Frontal cortex (tissue), 4 donors: ENCODE results near the gene PHYHIPL. TPM values are rescaled to one million over a fixed set of nuclear protein-coding genes. Genes with fewer than 3 reads are reported as not detected.
"Not testable (repeated sequence)": the region's sequence is repeated elsewhere in the genome, so short reads cannot be mapped to it uniquely, and the experiment has no call there.

Experiments used
- DNase-seq, 2 donors: peaks; one replicate each; pipeline ENCODE4 v3.0.0; 2012; ENCODE audit warnings: low spot score in 2 of 2
- FAIRE-seq: peaks from 2 replicates; lab custom pipeline; 2012; peaks lifted over from hg19 to GRCh38; lab: Jason Lieb, UNC
- total RNA-seq: library from RNA; depleted of rRNA; stranded (reverse); fragments of >200 nt; gene quantifications from one replicate; pipeline ENCODE4 v1.2.3, GENCODE V29; 2014
- donor health status: control.
- donor health status: control.
- donor health status: control.

The PHYHIPL gene
- total RNA-seq, 1 donor from 2014 or later: 17.1 TPM

DNA sequence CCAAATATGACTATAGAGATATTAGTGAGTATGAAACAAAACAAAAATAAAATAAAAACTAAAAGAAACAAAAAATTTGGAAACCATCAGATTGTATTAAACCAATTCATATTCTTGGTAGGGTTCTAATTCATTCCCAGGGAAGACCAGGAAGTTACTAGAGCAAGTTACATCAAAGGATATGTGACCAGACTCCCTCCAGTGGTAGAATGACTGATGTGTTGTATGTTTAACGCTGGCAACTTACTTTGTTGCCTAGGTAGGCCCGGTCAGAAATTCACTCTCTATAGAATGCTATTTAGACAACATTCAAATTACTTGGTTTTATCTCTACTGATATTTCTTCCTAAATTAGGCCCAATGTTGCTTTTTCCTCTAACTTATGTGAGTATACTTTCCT, 5.2 kb downstream of the PHYHIPL start:
- FAIRE-seq (peak; percentile 95), DNase-seq (peak in 1 of 2 donors; percentile 27)

- FAIRE-seq (peak; percentile 79), DNase-seq (no peak)
Measured at GRCh38 chr10:59190332-59190731, 13.9 kb downstream of the PHYHIPL start.

DNA sequence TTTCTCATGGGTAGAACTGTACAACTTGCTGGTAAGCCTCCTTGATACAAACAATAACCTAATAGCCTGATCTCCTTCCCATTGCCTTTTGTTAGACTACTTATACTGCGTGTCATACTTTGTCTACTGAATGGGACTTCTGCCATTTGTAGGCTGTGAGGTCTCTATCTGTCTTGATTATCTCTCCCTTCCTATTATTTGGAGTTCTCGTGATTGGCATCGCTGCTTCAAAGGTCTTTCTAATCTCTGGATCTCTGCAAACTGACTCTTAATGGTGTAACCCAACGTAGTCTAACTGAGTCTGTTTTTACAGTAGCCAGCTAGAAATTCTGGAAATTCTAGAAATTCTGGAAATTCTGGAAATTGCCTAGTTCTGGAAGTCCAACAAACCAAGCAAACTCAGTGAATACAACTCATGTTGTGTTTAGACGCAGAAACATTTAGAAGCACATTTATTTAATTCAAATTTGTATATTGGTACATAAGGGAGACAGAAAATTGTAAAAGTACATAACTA, 29.8 kb downstream of the PHYHIPL start:
- FAIRE-seq: no peak
- DNase-seq: no peak

DNA sequence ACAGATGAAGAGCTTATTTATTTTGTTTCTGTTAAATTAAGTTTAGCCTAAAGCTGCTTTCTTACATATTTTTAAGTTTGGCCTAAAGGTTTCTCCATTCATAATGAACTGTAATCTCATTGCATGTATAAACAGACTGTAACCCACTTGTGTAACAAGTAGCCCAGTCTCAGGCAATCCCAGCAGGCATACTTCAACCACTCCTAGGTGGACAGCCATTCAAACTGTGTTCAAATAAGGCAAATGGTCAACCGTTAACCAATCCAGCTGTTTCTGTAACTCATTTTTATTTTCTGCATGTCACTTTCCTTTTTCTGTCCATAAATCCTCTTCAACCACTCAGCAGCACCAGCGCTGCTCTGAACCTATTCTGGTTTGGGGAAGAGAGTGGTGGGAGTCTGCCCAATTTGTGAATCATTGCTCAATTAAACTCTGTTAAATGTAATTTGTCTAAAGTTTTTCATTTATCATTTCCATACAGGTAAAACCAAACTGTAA, 35.9 kb downstream of the PHYHIPL start:
- DNase-seq: no peak
- FAIRE-seq: no peak

DNA sequence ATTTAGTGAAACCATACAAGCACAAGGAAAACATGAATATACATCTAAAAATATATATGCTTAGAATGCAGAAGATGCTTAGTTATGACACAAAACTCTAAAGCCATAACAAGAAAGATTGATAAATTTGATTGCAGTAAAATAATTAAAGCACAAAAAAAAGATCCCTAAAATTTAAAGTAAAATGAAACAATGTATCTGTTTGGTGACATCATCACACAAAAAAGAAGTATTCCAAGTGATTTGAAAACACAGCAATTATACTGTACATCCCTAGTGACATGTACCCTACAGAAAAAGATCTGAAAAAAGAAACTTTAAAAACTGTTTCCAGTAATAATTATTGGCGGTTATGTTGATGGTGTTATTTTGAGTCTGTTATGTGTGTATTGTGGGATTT, 37.7 kb downstream of the PHYHIPL start:
- peak; percentile 58 for FAIRE-seq
- DNase-seq: no peak

GRCh38 chr10:59216178-59216869, 39.9 kb downstream of the PHYHIPL start:
- DNase-seq: no peak
- no peak for FAIRE-seq

- DNase-seq: no peak
- no peak for FAIRE-seq
Measured at GRCh38 chr10:59222788-59223187, 46.3 kb downstream of the PHYHIPL start.

GRCh38 chr10:59223597-59223996, 47.2 kb downstream of the PHYHIPL start:
- FAIRE-seq, DNase-seq: not testable (repeated sequence)

DNA sequence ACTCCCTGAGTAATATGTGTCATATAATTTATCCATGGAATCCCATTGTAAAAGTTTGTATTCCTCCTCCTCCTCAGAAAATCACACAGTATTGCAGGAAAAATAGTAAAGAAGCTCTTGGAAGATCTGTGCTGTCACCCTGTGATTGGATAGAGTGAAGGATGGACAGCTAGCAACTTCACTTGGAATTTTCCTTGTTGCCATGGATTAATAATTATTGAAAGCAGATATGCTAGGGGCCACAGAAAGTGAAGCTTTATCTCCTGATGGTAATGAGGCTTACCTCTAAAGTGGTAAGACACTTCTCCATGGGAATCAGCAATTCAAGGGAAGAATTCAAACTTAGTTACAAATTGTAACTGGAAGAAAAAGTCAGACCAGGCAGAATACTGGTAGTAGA, 48.8 kb downstream of the PHYHIPL start:
- FAIRE-seq: no peak

DNA sequence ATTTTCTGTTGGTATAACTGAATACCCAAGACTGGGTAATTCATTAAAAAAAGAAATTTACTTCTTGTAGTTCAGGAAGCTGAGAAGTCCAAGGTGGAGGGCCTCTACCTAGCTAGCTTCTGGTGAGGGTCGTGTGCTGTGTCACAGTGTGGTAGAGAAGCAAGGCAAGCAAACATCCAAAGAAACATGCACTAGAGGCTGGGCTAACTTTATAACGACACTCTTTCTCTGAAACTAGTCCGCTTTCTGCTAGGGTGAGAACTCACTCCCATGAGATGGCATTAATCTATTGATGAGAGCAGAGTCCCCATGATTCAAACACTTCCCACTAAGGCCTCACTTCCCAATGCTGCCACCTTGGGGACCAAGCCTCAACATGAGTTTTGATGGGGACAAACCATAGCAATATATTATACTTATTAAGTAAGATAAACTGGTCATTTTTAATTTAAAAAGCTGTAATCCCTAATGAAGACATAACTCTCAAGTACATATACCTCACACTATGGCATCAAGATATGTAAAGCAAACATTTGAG, 50.8 kb downstream of the PHYHIPL start:
- DNase-seq (no peak), FAIRE-seq (no peak)

More for the DNA sequence above, 48.8 kb downstream of the PHYHIPL start:
- DNase-seq: no peak

GRCh38 chr10:59229441-59229840, 53.0 kb downstream of the PHYHIPL start:
- FAIRE-seq: no peak
- no peak for DNase-seq

- DNase-seq: no peak
- FAIRE-seq: no peak
Measured at GRCh38 chr10:59234194-59234593, 57.8 kb downstream of the PHYHIPL start.

DNA sequence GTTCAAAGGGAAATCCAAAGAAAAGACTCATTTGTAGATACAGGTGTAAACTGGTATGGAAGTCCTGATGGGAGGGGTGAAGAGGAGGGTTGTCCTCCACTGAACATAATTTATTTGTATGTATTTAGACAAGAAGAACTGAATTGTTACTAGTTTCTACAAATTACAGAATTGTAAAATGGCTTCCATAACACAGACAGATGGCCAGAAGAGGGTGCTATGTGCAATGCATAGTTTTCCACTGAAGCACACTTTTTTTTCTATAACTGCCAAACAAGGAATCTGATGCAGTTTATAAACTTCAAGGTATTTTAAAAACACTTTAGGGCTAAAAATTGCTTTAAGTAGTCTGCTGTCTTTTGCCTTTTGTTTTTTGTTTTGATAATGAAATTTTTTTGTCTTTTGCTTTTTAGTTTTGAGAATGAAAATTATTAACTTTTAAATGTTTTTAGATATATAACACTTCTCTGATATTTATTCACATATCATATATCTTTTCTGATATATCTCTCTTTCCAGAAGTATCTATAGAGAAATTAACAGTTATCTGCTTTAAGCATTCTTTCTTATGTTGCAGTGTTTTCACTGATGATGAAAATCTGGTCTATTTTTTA, 58.5 kb downstream of the PHYHIPL start:
- DNase-seq (no peak), FAIRE-seq (peak; percentile 86)

- FAIRE-seq (no peak), DNase-seq (no peak)
Measured at GRCh38 chr10:59236064-59236697, 59.7 kb downstream of the PHYHIPL start.

GRCh38 chr10:59237775-59238174, 61.3 kb downstream of the PHYHIPL start:
- FAIRE-seq (no peak), DNase-seq (no peak)

DNA sequence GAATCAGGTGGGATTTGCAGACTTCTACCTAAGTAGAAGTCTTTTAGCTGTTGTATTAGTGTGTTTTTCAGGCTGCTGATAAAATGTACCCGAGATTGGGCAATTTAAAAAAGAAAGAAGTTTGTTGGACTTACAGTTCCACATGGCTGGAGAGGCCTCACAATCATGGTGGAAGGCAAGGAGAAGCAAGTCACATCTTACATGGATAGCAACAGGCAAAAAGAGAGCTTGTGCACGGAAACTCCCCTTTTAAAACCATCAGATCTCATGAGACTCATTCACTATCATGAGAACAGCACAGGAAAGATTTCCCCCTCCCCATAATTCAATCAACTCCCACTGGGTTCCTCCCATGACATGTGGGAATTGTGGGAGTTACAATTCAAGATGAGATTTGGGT, 62.7 kb downstream of the PHYHIPL start:
- not testable (repeated sequence) for DNase-seq, FAIRE-seq

- peak; percentile 97 for FAIRE-seq
- peak; percentile 2 to 7 for DNase-seq
Measured at GRCh38 chr10:59240582-59241183, 64.2 kb downstream of the PHYHIPL start.

- DNase-seq (no peak), FAIRE-seq (no peak)
Measured at GRCh38 chr10:59242057-59242456, 65.6 kb downstream of the PHYHIPL start.

- no peak for FAIRE-seq
- no peak for DNase-seq
Measured at GRCh38 chr10:59242991-59243390, 66.5 kb downstream of the PHYHIPL start.

- DNase-seq (no peak), FAIRE-seq (no peak)
Measured at GRCh38 chr10:59243611-59244195, 67.3 kb downstream of the PHYHIPL start.
